ENCODE data around the gene PRR22. TPM values are rescaled to one million over a fixed set of nuclear protein-coding genes. Genes with fewer than 3 reads are reported as not detected.
"Not testable (repeated sequence)": the region's sequence is repeated elsewhere in the genome, so short reads cannot be mapped to it uniquely, and the experiment has no call there.

The PRR22 gene
- total RNA-seq, 1 experiment from 2014 or later, result not detected

- H3K9ac ChIP-seq (ENCODE audit: low read length); H3K27ac ChIP-seq (ENCODE audit: low read length); H3K4me1 ChIP-seq (ENCODE audit: low read length); H3K79me2 ChIP-seq (ENCODE audit: low read length); H3K9me3 ChIP-seq (ENCODE audit: low read length); H3K27me3 ChIP-seq (ENCODE audit: low read length); H3K9me2 ChIP-seq (replicated peaks; ENCODE audit: insufficient read depth, low read length); H2AFZ ChIP-seq (ENCODE audit: low read length); H3K4me2 ChIP-seq (ENCODE audit: low read depth, low read length, poor library complexity, severe bottlenecking); H4K20me1 ChIP-seq (ENCODE audit: insufficient read depth, low read depth, low read length); H3K4me3 ChIP-seq (ENCODE audit: low read length); H3K36me3 ChIP-seq (ENCODE audit: insufficient read depth, low read length); DNase-seq: not testable (repeated sequence)
These were observed 51.4 kb downstream of the PRR22 start for GRCh38 chr19:5733172-5733571.

Other genes with a start within 250 kb of the PRR22 start
- gene TINCR, start 216.8 kb downstream of the PRR22 start, total RNA-seq (2014; rRNA removed; shearing (Covaris generic); ENCODE audit: low replicate concordance), result 0.04 TPM in 1 of 2 replicates, not detected in the other
- 40.3 and 52.7 TPM in 2 replicates for gene SAFB2, start 162.0 kb downstream of the PRR22 start, total RNA-seq (2014; rRNA removed; shearing (Covaris generic); ENCODE audit: low replicate concordance)
- 53.0 and 92.9 TPM in 2 replicates for gene SAFB, start 161.7 kb downstream of the PRR22 start, total RNA-seq (2014; rRNA removed; shearing (Covaris generic); ENCODE audit: low replicate concordance)
- gene MICOS13, start 104.2 kb downstream of the PRR22 start, total RNA-seq (2014; rRNA removed; shearing (Covaris generic); ENCODE audit: low replicate concordance), result 63.4 and 118 TPM in 2 replicates
- 6.9 and 9.0 TPM in 2 replicates for gene HSD11B1L, start 103.7 kb downstream of the PRR22 start, total RNA-seq (2014; rRNA removed; shearing (Covaris generic); ENCODE audit: low replicate concordance)
- 3,189 and 3,229 TPM in 2 replicates for gene RPL36, start 94.5 kb downstream of the PRR22 start, total RNA-seq (2014; rRNA removed; shearing (Covaris generic); ENCODE audit: low replicate concordance)
- gene LONP1, start 64.6 kb downstream of the PRR22 start, total RNA-seq (2014; rRNA removed; shearing (Covaris generic); ENCODE audit: low replicate concordance), result 65.7 and 165 TPM in 2 replicates
- gene CATSPERD, start 64.1 kb downstream of the PRR22 start, total RNA-seq (2014; rRNA removed; shearing (Covaris generic); ENCODE audit: low replicate concordance), result not detected in 2 replicates
- gene DUS3L, start 6.4 kb upstream of the PRR22 start, total RNA-seq (2014; rRNA removed; shearing (Covaris generic); ENCODE audit: low replicate concordance), result 21.7 and 34.0 TPM in 2 replicates
- not detected in 2 replicates for gene NRTN, start 20.3 kb upstream of the PRR22 start, total RNA-seq (2014; rRNA removed; shearing (Covaris generic); ENCODE audit: low replicate concordance)
- not detected in 2 replicates for gene FUT6, start 55.0 kb upstream of the PRR22 start, total RNA-seq (2014; rRNA removed; shearing (Covaris generic); ENCODE audit: low replicate concordance)
- gene FUT3, start 66.7 kb upstream of the PRR22 start, total RNA-seq (2014; rRNA removed; shearing (Covaris generic); ENCODE audit: low replicate concordance), result not detected in 2 replicates
- gene FUT5, start 85.8 kb upstream of the PRR22 start, total RNA-seq (2014; rRNA removed; shearing (Covaris generic); ENCODE audit: low replicate concordance), result not detected in 2 replicates
- 217 and 384 TPM in 2 replicates for gene NDUFA11, start 119.0 kb upstream of the PRR22 start, total RNA-seq (2014; rRNA removed; shearing (Covaris generic); ENCODE audit: low replicate concordance)
- 8.9 and 19.8 TPM in 2 replicates for gene VMAC, start 120.1 kb upstream of the PRR22 start, total RNA-seq (2014; rRNA removed; shearing (Covaris generic); ENCODE audit: low replicate concordance)
- gene CAPS, start 129.5 kb upstream of the PRR22 start, total RNA-seq (2014; rRNA removed; shearing (Covaris generic); ENCODE audit: low replicate concordance), result 3.8 and 17.8 TPM in 2 replicates
- 34.0 and 44.8 TPM in 2 replicates for gene RANBP3, start 193.4 kb upstream of the PRR22 start, total RNA-seq (2014; rRNA removed; shearing (Covaris generic); ENCODE audit: low replicate concordance)

Data from Karpas-422 (cell line).